IMR-90 (cell line): ENCODE results near the gene KRT82. TPM values are rescaled to one million over a fixed set of nuclear protein-coding genes. Genes with fewer than 3 reads are reported as not detected.

Experiments used
- ATAC-seq: fragments of 200-7000 bp; cut with Tn5 transposase; 2 replicates; pipeline ENCODE4 v1.9.1; 2020; ENCODE audit warnings: low read depth, mild to moderate bottlenecking, moderate library complexity
- BruUV-seq: library from RNA; stranded (reverse); fragments of 400-500 nt; replicated peaks from 2 replicates; lab custom pipeline; 2021; lab: Mats Ljungman, UMichigan
- CTCF ChIA-PET: fragments of 300-600 bp; formaldehyde crosslinking; extraction: SDS; loops from one replicate; lab custom pipeline; 2021; ENCODE audit warnings: antibody characterized with exemption; lab: Yijun Ruan, JAX
- POLR2A ChIA-PET: fragments of 300-600 bp; sonication (Branson Sonifier 250); formaldehyde crosslinking; loops from one replicate; lab custom pipeline; 2022; ENCODE audit warnings: antibody characterized with exemption; ENCODE audit not compliant: unreplicated experiment; lab: Charles Lee
- DNase-seq: peaks from one replicate; pipeline ENCODE4 v3.0.0; 2013
- H2AFZ ChIP-seq: replicated peaks from 2 replicates; pipeline ENCODE3; 2013; ENCODE audit warnings: low read length, mild to moderate bottlenecking; ENCODE audit not compliant: poor library complexity
- H2AK5ac ChIP-seq: 2 replicates; pipeline ENCODE4 v1.6.1; 2013; ENCODE audit warnings: low read depth, low read length, inconsistent platforms
- H2AK9ac ChIP-seq: replicated peaks from 2 replicates; pipeline ENCODE3; 2013; ENCODE audit warnings: mild to moderate bottlenecking, low read depth, low read length, moderate library complexity; ENCODE audit not compliant: poor library complexity
- H2BK120ac ChIP-seq: 2 replicates; pipeline ENCODE4 v1.6.1; 2013; ENCODE audit warnings: low read depth, low read length, inconsistent platforms
- H2BK15ac ChIP-seq: 3 replicates; pipeline ENCODE4 v1.6.1; 2013; ENCODE audit warnings: low read depth, low read length, inconsistent platforms
- H2BK20ac ChIP-seq: 2 replicates; pipeline ENCODE4 v1.6.1; 2013; ENCODE audit warnings: low read depth, mild to moderate bottlenecking, inconsistent platforms, low read length, moderate library complexity
- H2BK5ac ChIP-seq: 2 replicates; pipeline ENCODE4 v1.6.1; 2013; ENCODE audit warnings: mild to moderate bottlenecking, low read depth, low read length, inconsistent platforms; ENCODE audit not compliant: poor library complexity, severe bottlenecking
- H3K14ac ChIP-seq: replicated peaks from 2 replicates; pipeline ENCODE4 v1.6.1; 2013; ENCODE audit warnings: low read depth, low read length, inconsistent platforms
- H3K18ac ChIP-seq: 2 replicates; pipeline ENCODE4 v1.6.1; 2013; ENCODE audit warnings: low read depth, low read length, control low read depth
- H3K23ac ChIP-seq: 2 replicates; pipeline ENCODE4 v1.6.1; 2013; ENCODE audit warnings: low read depth, low read length, inconsistent platforms
- H3K27ac ChIP-seq: 2 replicates; pipeline ENCODE4 v1.5.1; 2013; ENCODE audit warnings: mild to moderate bottlenecking, control low read depth, low read length; ENCODE audit not compliant: insufficient read depth
- H3K27me3 ChIP-seq: 2 replicates; pipeline ENCODE4 v1.6.1; 2013; ENCODE audit warnings: low read length; ENCODE audit not compliant: control insufficient read depth, insufficient read depth
- H3K36me3 ChIP-seq: 2 replicates; pipeline ENCODE4 v1.6.1; 2013; ENCODE audit warnings: low read length, mixed read lengths; ENCODE audit not compliant: control insufficient read depth, insufficient read depth
- H3K4ac ChIP-seq: 2 replicates; pipeline ENCODE4 v1.6.1; 2013; ENCODE audit warnings: low read depth, low read length, inconsistent platforms
- H3K4me1 ChIP-seq: 2 replicates; pipeline ENCODE4 v1.6.1; 2013; ENCODE audit warnings: low read length, mixed read lengths; ENCODE audit not compliant: control insufficient read depth, insufficient read depth
- H3K4me2 ChIP-seq: 2 replicates; pipeline ENCODE4 v1.6.1; 2013; ENCODE audit warnings: low read depth, mild to moderate bottlenecking, control low read depth, low read length, moderate library complexity
- H3K4me3 ChIP-seq: 2 replicates; pipeline ENCODE4 v1.5.1; 2013; ENCODE audit warnings: low read depth, mild to moderate bottlenecking, control low read depth, low read length, moderate library complexity; ENCODE audit not compliant: insufficient read depth
- H3K56ac ChIP-seq: 2 replicates; pipeline ENCODE4 v1.6.1; 2013; ENCODE audit warnings: low read length, inconsistent platforms; ENCODE audit not compliant: insufficient read depth; ENCODE audit errors: extremely low read depth
- H3K79me1 ChIP-seq, 2 experiments: 2 replicates each; pipeline ENCODE4 v1.6.1; 2013; ENCODE audit warnings: low read length in 2 of 2, inconsistent platforms in 1 of 2, low read depth in 1 of 2
- H3K9ac ChIP-seq: 2 replicates; pipeline ENCODE4 v1.6.1; 2013; ENCODE audit warnings: low read depth, low read length, control low read depth
- H3K9me1 ChIP-seq: 2 replicates; pipeline ENCODE4 v1.6.1; 2013; ENCODE audit warnings: low read length, inconsistent platforms; ENCODE audit not compliant: insufficient read depth
- H3K9me3 ChIP-seq: 2 replicates; pipeline ENCODE4 v1.6.1; 2013; ENCODE audit warnings: low read length; ENCODE audit not compliant: control insufficient read depth, insufficient read depth
- H4K20me1 ChIP-seq: 2 replicates; pipeline ENCODE4 v1.6.1; 2013; ENCODE audit warnings: low read length, inconsistent platforms; ENCODE audit not compliant: insufficient read depth
- H4K5ac ChIP-seq: 2 replicates; pipeline ENCODE4 v1.6.1; 2013; ENCODE audit warnings: mild to moderate bottlenecking, low read depth, low read length, control low read depth
- H4K8ac ChIP-seq, 2 experiments: 2 replicates each; pipeline ENCODE4 v1.6.1; 2013; ENCODE audit warnings: low read depth in 2 of 2, low read length in 2 of 2, control low read depth in 1 of 2, inconsistent platforms in 1 of 2
- H4K91ac ChIP-seq: 2 replicates; pipeline ENCODE4 v1.6.1; 2013; ENCODE audit warnings: low read depth, low read length, inconsistent platforms; ENCODE audit not compliant: insufficient read depth
- CEBPB ChIP-seq: IDR thresholded peaks from 2 replicates; pipeline ENCODE4 v1.6.1; 2012; ENCODE audit warnings: low read depth, low read length, improper control_type of control experiment
- NFE2L2 ChIP-seq: fragments of 150-350 bp; IDR thresholded peaks from 2 replicates; pipeline ENCODE4 v1.6.1; 2016; ENCODE audit warnings: low read depth, mild to moderate bottlenecking, low read length
- POLR2A ChIP-seq: IDR thresholded peaks from 2 replicates; pipeline ENCODE4 v1.6.1; 2012; ENCODE audit warnings: mild to moderate bottlenecking, low read depth, low read length
- RAD21 ChIP-seq: IDR thresholded peaks from 2 replicates; pipeline ENCODE4 v1.6.1; 2012; ENCODE audit warnings: low read length, improper control_type of control experiment
- RCOR1 ChIP-seq: IDR thresholded peaks from 2 replicates; pipeline ENCODE4 v1.6.1; 2012; ENCODE audit warnings: mild to moderate bottlenecking, low read length, improper control_type of control experiment; ENCODE audit not compliant: insufficient replicate concordance
- RFX5 ChIP-seq: IDR thresholded peaks from 2 replicates; pipeline ENCODE4 v1.8.0; 2012; ENCODE audit warnings: low read depth, mild to moderate bottlenecking, low read length, moderate library complexity
- SMC3 ChIP-seq: fragments of 150-350 bp; IDR thresholded peaks from 2 replicates; pipeline ENCODE4 v1.6.1; 2016; ENCODE audit warnings: low read depth, mild to moderate bottlenecking, antibody characterized with exemption, low read length, moderate library complexity
- WGBS, 2 experiments: methylation state at CpG; one replicate each; pipeline versions ENCODE4 v1.1.5 to v1.1.7; 2013; ENCODE audit warnings: missing lambda C conversion rate in 2 of 2; ENCODE audit not compliant: insufficient read length in 1 of 2; ENCODE audit errors: extremely low coverage in 2 of 2; 5-methylcytosine and 5-hydroxymethylcytosine counted together
- dilution Hi-C: fragments of 300-500 bp; cut with HindIII; formaldehyde crosslinking; loops from one replicate; pipeline ENCODE4 v1.14.3; 2018; ENCODE audit warnings: low sequenced_read_pairs; ENCODE audit not compliant: unreplicated experiment
- in situ Hi-C: fragments of 300-500 bp; cut with MboI; formaldehyde crosslinking; loops from 3 replicates; pipeline ENCODE4 v1.14.3; 2019; ENCODE audit warnings: low sequenced_read_pairs, inconsistent platforms, mixed read lengths
- intact Hi-C: fragments of 100-400 bp; cut with micrococcal nuclease; formaldehyde crosslinking; loops from 2 replicates; pipeline ENCODE4 v1.10.0; 2022
- polyA plus RNA-seq, 3 experiments: library from polyadenylated mRNA; depleted of rRNA; stranded (reverse); fragments of >200 nt; gene quantifications; 2 replicates each; pipeline ENCODE4 v1.2.3, GENCODE V29; 2012; ENCODE audit warnings: low replicate concordance in 1 of 3
- total RNA-seq: library from RNA; depleted of rRNA; stranded (reverse); fragments of >200 nt; gene quantifications from 2 replicates; pipeline ENCODE4 v1.2.3, GENCODE V29; 2012
- TF ChIP-seq, protein P1 (sequence below): conservative IDR thresholded peaks from 2 replicates; pipeline ENCODE4 v1.5.1; 2012; ENCODE audit warnings: mild to moderate bottlenecking, low read depth, low read length, improper control_type of control experiment

The KRT82 gene
- total and polyA plus RNA-seq, 2 of the 4 experiments (the other 2 are of a cell fraction), result not detected

DNA sequence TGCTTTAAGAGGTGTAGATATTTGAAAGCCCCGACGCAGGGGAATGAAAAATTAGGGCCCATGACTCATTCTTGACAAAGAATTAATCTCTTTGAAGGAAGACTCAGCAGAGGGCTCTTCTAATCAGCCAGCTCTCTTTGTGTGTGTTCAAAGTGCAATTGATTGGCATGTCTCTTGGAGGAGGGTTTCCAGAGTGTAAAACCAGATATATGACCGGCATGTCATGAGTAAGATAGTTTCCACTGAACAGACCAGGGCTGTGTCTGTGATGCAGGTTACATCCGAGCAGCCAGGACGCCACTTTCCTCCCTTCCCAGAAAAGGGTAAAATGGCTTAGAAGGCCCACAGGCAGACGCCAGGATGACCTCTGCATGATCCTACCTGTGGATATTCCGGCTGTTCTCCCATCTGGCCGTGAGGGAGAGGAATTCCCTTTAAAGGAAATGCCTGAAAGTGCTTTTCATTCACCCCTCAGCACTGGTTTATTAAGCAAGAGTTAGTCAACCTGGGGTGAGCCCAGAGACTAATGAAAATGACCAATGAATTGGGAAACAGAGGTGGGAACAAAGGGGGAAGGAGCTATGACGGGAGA, 35.3 kb upstream of the KRT82 start:
- 33% methylated on average over 1 of the region's 9 CpGs; no CpG with 5 or more reads in 1 of the 2 experiments for WGBS, 2 experiments
- no TSS peak for BruUV-seq
- Histone ChIP-seq H3K4me1 (no peaks in the 10 kb centered on the region; the same call in 1 of the 2 replicates), H3K18ac (no peak overlapping the region), H3K27me3 (peaks cover 10% of the 10 kb centered on the region), H3K14ac (no peak overlapping the region), H3K79me1 (no peaks in the 10 kb centered on the region), H2AK9ac (no peak overlapping the region), H2BK120ac (no peak overlapping the region), H3K4me3 (no peak overlapping the region), H3K9me3 (no peaks in the 10 kb centered on the region), H2BK15ac (no peak overlapping the region), H3K36me3 (no peaks in the 10 kb centered on the region), H3K4me2 (no peak overlapping the region; the same call in 1 of the 2 replicates), H2BK5ac (no peak overlapping the region), H3K4ac (no peak overlapping the region), H3K9ac (no peak overlapping the region), H4K20me1 (no peaks in the 10 kb centered on the region), H2AK5ac (no peak overlapping the region), H2BK20ac (no peak overlapping the region), H4K91ac (no peak overlapping the region), H3K9me1 (no peaks in the 10 kb centered on the region), H4K5ac (no peak overlapping the region), H2AFZ (no peak overlapping the region), H4K8ac (no peak overlapping the region), H3K27ac (no peak overlapping the region), H3K56ac (no peak overlapping the region), H3K23ac (no peak overlapping the region)
- dilution Hi-C loops, result no loop called here
- CTCF ChIA-PET, result interaction anchor here (0.5 kb wide), 1 partner anchor 163 kb away, joined by 3 read pairs; no protein-coding TSS in a partner anchor
- peak; percentile 2 for DNase-seq
- ATAC-seq, result no peak
- intact Hi-C loops, result no loop called here
- TF ChIP-seq, protein P1, sequence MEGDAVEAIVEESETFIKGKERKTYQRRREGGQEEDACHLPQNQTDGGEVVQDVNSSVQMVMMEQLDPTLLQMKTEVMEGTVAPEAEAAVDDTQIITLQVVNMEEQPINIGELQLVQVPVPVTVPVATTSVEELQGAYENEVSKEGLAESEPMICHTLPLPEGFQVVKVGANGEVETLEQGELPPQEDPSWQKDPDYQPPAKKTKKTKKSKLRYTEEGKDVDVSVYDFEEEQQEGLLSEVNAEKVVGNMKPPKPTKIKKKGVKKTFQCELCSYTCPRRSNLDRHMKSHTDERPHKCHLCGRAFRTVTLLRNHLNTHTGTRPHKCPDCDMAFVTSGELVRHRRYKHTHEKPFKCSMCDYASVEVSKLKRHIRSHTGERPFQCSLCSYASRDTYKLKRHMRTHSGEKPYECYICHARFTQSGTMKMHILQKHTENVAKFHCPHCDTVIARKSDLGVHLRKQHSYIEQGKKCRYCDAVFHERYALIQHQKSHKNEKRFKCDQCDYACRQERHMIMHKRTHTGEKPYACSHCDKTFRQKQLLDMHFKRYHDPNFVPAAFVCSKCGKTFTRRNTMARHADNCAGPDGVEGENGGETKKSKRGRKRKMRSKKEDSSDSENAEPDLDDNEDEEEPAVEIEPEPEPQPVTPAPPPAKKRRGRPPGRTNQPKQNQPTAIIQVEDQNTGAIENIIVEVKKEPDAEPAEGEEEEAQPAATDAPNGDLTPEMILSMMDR, result no peak
- no peak for TF ChIP-seq RCOR1
- TF ChIP-seq POLR2A, result no peak
- no peak for TF ChIP-seq SMC3
- TF ChIP-seq CEBPB, result no peak
- no peak for TF ChIP-seq RAD21
- no peak for TF ChIP-seq RFX5
- no peak for TF ChIP-seq NFE2L2
- in situ Hi-C loops, result no loop called here
- POLR2A ChIA-PET, result no interaction called here
